T-helper 22 cell (primary cell): ENCODE results near the gene KLK10.

Source experiments
- DNase-seq: peaks from one replicate; pipeline ENCODE4 v3.0.0-alpha.2; 2020; ENCODE audit warnings: low read depth

Gene KLK10

GRCh38 chr19:51019544-51019925 is at the start of gene KLK10:
TSS of gene KLK10 (minus strand) at chr19:51019709. CDS start at chr19:51019130, 579 bp downstream.
- no peak for DNase-seq

DNA sequence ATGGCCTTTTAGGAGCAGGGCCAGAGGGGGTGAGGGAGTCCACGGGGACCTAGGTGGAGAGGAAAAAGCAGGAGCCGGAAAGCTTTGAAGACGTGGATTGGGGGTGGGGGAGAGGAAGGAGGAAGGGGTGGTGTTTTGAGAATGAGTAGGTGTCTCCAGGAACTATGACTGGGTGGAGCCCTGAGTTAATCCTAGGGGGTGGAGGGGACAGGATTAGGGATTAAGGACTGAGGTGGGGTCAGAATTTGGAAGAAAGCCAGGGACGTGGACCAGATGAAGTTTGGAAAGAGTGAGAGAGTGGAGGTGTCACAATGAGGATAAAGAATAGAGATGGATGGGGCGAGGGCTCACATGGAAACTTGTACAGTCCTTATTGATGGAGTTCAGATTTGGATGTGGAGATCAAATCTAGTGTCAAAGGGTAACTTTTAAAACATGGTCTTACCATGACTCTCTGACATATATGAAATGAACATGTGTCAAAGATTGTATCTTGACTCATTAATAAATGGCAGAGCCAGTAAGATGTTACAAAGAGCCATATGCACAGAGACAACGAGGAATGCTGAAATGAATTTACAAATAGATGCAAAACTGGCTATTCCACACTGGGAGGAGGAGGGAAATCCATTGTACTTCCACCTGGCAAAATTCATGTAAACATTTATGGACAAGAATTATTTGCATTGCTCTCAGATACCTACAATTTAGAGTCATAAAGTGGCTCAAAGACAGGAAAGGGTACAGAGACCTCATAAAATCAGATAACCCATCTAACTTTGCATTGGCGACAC is 47.1 kb upstream of the KLK10 start:
- no peak for DNase-seq

DNA sequence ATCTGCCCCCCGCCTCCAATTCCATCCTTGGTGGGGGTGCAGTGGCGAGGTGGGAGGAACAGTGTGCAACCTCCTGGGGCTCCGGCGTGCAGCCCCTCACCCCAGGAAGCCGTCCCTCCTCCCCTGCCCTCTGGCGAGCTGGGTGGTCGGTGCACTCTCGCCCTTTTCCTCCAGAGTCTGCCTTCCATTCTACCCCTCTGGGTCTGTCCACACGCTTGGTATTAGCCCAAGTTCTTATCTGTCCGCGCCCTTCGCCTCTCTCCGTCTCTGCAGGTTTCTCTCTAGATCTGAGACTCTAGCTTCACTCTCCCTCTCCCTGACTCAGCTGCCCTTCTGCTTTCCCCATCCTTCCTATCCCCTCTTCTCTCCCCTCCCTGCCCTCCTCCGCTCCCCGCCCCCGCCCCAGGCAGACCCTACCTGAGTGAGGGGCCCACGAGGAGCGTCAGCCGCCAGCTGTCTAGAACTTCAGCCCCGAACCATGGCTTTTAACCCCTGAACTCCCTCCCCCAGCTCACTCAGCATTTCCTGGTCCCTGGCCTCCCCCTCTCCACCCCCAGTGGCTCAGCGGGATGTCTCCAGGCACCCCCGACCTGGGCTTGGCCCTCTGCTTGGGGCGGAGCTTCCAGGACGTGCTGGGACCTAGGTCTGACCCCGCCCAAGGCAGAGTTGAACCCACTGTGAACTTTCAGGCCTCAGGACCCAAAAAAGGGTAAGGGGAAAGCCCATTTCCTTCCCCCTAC is 45.9 kb upstream of the KLK10 start:
- DNase-seq, result no peak

DNA sequence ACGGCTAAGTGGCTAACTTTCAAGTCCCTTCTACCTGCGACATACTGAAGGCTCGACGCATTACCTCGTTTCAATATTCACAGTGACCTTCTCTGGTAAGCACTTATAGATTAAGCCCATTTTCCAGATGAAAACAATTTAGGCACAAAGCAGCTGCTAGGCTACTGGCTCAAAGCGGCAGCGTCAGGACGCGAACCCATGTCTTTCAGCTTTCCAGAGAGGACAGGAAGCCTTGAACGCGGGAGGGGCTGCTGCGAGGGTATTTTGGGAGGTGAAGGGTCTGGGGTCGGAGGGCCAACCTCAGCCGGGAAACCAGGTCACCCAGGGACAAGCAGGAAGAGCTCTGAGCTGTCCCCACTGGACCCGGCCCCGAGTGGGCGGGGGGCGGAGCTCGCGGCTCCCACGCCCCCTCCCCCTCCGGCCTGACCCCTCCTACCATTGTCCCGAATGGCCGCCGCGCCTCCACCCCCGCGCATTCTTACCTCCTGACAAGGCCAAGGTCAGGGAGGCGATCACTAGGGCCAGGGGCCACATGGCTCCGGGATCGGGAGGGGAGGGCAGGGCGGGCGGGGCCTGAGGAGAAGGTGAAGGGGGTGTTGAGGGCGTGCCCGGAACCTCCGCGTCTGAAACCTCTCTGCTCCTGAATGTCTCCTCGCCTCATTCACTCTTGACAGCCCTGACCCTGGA is 45.2 kb upstream of the KLK10 start, which contains the start of gene KLK13:
Gene KLK13 (minus strand): TSS at position 559 of the 687 bp plus-strand sequence. CDS start 25 bp downstream, at position 534.
- no peak for DNase-seq

- no peak for DNase-seq
Observed at GRCh38 chr19:51063664-51064063, 44.2 kb upstream of the KLK10 start.

GRCh38 chr19:51060973-51061372 is 41.5 kb upstream of the KLK10 start:
- no peak for DNase-seq

GRCh38 chr19:51060336-51060735 is 40.8 kb upstream of the KLK10 start:
- no peak for DNase-seq

- no peak for DNase-seq
Observed at GRCh38 chr19:51059715-51060114, 40.2 kb upstream of the KLK10 start.

DNA sequence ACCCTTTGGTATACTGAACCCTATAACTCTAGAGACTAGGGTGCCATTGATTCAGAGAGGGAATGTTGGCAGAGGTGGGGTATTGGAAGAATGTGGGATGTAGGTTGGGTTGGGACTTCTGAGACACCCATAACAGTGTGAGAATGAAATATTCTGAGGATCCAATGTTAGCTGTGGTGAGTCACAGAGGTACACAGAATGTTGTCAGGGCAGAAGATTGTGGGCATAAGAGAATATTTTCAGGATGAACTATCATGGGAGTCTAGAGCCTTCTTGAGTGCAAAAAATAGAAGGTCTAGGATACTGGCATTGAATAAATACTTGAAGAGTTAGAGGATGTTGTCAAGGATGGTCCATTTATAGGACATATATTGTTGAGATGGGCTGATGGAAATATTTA is 36.4 kb upstream of the KLK10 start:
- no peak for DNase-seq

- DNase-seq, result no peak
Observed at GRCh38 chr19:51047031-51047335, 27.5 kb upstream of the KLK10 start.

- no peak for DNase-seq
Observed at GRCh38 chr19:51044327-51044726, 24.8 kb upstream of the KLK10 start.

- DNase-seq, result no peak
Observed at GRCh38 chr19:51043497-51043896, 24.0 kb upstream of the KLK10 start.

DNA sequence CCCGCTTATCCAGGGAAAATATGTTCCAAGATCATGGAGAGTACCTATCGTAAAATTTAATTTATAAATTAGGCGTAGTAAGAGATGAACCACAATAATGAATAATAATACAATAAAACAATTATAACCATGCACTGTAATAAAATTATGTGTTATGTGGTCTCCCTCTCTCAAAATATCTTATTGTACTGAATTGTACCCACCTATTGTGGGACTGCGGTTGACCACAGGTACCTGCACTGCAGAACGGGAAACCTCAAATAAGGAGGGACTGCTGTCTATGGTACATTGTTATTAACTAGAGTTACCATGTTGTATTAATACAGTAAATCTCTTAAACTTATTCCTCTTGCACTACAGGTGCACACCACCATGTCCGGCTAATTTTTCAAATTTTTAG is 20.6 kb upstream of the KLK10 start:
- DNase-seq, result no peak

- no peak for DNase-seq
Observed at GRCh38 chr19:51036519-51036918, 17.0 kb upstream of the KLK10 start.

DNA sequence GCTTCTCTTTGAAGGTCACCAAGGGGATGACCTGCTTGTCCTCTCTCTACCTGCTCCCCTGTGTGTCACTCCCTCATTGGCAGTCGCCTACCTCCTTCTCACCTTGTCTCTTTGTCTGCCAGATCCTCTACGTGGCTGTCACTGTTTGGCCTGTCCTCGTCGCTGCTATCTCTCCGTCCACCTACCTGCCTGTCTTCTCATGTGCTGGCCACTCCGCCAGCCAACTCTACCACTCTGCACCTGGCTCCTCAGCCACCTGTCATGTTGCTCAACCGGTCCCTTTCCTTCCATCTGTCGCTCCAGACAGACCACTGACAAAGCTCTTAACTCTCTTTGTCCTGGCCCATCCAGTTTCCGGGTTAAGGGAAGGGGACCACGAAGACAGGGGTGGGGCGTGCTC is 15.2 kb upstream of the KLK10 start, which contains the start of gene KLK12:
Gene KLK12 (minus strand): TSS at position 299 of the 400 bp plus-strand sequence. CDS start 381 bp downstream, outside the sequence.
- no peak for DNase-seq

DNA sequence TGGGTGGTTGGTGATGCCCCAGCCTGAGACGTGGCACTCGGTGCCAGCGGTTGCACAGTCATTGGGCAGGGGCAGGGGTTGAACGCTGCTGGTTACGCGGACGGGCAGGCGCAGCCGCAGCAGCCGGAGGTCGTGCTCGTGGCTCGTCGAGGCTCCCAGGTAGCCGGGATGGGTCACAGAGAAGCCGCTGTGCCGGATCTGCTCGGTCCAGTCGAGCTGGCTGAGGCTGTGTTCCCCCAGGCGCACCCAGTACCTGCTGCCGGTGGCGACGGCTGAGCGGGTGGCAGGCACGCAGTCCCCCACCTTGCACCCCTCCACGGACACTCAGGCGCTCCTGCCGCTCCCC is 12.3 kb upstream of the KLK10 start:
- no peak for DNase-seq

DNA sequence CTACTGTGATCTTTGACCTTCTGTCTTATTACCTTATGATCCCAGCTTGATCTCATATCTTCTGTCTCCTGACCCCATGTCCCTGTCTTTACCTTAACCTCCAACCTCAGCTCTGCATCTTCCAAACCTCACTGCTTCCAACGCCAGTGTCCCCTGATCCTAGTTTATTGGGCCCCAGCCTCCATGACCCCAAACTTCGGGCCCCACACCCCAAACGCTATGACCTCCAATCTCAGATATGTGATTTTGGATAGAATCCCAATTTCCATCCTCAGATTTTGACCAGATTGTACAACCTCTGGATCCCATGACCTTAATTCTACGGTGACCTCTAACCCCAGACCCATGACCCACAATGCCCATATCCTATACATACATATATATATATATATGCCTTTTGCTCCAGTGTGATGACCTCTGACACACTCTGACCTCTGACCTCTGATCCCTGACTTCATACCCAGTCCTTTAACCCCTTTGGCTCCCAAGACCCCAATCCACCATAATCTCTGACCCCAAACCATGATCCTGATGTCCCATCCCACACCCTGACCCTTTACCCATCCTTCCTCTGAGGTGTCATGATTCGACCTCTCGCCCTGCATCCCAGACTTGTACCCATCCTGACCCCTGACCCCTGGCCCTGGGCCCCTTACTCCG is 11.8 kb upstream of the KLK10 start:
- no peak for DNase-seq

- no peak for DNase-seq
Observed at GRCh38 chr19:51030631-51031030, 11.1 kb upstream of the KLK10 start.

- no peak for DNase-seq
Observed at GRCh38 chr19:51029718-51030117, 10.2 kb upstream of the KLK10 start.

- no peak for DNase-seq
Observed at GRCh38 chr19:51027873-51028272, 8.4 kb upstream of the KLK10 start.

- DNase-seq, result no peak
Observed at GRCh38 chr19:51027126-51027806, 7.8 kb upstream of the KLK10 start.

DNA sequence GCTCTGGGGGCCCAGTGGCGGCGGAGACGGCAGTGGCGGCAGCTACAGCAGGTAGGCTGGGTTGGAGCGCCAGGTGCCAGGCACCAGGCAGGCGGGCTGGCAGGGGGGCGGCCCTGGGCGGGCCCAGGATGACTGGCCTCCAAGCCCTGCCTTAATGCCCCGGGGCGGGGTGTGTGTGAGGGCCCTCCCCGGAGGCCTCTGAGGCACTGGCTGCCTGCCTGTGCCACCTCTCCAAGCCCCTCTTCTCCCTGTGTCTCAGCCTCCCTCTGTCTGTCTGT is 7.0 kb upstream of the KLK10 start, which contains the start of gene KLK11:
Gene KLK11 (minus strand): TSS at position 63 of the 278 bp plus-strand sequence. CDS start 985 bp downstream, outside the sequence.
- DNase-seq, result no peak
